Subcutaneous adipose tissue (tissue), 4 donors: ENCODE results near the gene AUTS2. TPM values are rescaled to one million over a fixed set of nuclear protein-coding genes. Genes with fewer than 3 reads are reported as not detected.

Source experiments
- total RNA-seq, 4 donors: library from RNA; depleted of rRNA; stranded (reverse); fragments of >200 nt; gene quantifications; one replicate each; pipeline ENCODE4 v1.1.0, GENCODE V29; 2016
- TF ChIP-seq, protein P1 (sequence below): fragments of 450-650 bp; IDR thresholded peaks from one replicate; pipeline ENCODE4 v1.5.1; 2016; ENCODE audit warnings: low read depth, mild to moderate bottlenecking, control low read depth, antibody characterized with exemption, moderate library complexity

The AUTS2 gene
- total RNA-seq, 4 donors from 2014 or later, result 22.4 to 46.9 (median 27.4) TPM

DNA sequence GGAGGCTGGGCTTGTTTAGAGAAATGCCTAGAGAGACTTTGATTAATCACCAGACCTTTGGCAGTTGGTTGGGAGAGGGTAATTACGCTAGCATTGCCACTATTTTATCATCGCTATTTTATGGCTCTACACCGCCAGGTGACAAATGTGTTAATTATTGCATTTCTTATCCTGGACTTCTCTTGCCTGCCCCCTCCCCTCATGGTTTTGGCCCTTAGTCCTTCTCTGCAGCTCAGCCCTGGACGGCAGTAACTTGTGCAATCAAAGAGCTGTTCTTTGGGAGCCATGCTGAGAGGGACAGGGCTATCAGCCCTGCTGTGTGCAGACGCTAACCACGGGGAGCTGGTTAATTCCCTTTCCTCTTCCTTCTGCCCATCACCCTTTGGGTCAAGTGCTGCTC is 585.0 kb downstream of the AUTS2 start:
- TF ChIP-seq, protein P1, sequence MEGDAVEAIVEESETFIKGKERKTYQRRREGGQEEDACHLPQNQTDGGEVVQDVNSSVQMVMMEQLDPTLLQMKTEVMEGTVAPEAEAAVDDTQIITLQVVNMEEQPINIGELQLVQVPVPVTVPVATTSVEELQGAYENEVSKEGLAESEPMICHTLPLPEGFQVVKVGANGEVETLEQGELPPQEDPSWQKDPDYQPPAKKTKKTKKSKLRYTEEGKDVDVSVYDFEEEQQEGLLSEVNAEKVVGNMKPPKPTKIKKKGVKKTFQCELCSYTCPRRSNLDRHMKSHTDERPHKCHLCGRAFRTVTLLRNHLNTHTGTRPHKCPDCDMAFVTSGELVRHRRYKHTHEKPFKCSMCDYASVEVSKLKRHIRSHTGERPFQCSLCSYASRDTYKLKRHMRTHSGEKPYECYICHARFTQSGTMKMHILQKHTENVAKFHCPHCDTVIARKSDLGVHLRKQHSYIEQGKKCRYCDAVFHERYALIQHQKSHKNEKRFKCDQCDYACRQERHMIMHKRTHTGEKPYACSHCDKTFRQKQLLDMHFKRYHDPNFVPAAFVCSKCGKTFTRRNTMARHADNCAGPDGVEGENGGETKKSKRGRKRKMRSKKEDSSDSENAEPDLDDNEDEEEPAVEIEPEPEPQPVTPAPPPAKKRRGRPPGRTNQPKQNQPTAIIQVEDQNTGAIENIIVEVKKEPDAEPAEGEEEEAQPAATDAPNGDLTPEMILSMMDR, result no peak

DNA sequence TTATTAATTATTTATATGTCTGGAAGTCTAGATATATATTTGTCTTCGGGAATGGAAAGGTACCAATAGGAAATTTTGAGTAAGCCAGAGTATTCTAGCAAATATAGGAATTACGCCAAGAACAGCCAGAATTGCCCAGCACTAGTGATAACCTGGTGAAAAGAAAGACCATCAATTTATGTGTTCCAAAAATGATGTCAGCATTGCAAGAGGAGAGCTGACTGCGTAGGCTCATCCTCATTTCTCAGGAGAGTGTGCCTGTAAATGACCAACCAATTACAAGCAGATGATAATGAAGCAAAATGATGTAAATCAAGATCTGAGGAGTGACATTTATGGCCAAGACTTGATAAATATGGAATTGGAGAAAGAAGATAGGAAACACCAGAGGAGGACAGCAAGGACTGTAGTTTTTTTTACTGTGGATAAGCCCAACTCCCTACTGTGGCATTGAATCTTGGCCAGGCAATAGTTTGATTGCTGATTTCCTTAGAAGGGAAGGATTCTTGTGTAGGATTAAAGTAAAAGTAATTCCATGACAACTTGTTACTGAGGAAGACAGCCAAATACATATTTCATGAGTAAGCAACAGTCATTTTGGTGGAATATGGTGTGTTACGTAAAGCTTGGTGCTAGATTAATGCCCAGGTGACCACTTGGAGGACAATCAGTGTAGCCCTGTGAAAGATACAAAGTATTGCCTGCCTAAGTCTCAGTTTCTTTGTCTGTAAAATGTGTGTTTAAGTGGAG is 590.8 kb downstream of the AUTS2 start:
- TF ChIP-seq, protein P1, result no peak

DNA sequence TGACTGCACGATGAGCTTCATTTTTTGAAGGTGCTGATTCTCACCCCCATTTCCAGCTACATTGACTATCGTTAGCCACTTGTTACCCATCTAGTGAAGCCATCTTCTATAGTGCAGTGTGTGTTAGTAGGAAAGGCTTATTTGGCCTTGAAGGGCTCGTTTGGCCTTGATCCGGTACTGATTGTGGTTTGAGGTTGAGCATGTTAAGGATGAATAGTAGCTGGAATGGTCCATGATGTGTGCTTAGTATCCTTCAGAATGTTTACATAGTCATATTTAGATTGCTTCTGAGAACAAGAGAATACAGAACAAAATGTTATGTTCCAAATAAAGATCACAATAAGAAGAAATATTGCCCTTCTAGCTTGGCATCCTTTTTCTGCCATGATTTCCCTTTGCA is 591.5 kb downstream of the AUTS2 start:
- TF ChIP-seq, protein P1, result no peak

DNA sequence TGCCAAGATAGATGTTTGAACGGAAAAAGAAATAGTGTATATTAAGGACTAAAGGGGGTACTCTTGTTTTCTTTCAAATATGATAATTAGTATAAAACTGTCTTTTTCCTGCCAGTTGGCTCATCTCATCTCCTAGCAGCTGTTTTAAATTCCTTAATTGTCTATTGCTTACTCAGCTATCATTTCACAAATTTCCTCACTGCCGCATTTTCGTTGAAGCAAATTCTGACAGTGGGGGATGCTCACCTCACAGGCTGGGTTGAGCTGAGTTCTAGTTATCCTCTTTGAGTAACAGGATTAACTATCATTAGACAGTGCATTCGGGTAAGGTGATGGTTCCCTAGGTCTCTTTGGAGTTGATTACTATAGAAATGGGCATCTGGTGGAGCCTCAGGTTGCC is 592.0 kb downstream of the AUTS2 start:
- TF ChIP-seq, protein P1, result no peak

- TF ChIP-seq, protein P1, result no peak
These were observed 595.2 kb downstream of the AUTS2 start for GRCh38 chr7:70193514-70193913.

- TF ChIP-seq, protein P1, result no peak
These were observed 610.2 kb downstream of the AUTS2 start for GRCh38 chr7:70208236-70209063.

DNA sequence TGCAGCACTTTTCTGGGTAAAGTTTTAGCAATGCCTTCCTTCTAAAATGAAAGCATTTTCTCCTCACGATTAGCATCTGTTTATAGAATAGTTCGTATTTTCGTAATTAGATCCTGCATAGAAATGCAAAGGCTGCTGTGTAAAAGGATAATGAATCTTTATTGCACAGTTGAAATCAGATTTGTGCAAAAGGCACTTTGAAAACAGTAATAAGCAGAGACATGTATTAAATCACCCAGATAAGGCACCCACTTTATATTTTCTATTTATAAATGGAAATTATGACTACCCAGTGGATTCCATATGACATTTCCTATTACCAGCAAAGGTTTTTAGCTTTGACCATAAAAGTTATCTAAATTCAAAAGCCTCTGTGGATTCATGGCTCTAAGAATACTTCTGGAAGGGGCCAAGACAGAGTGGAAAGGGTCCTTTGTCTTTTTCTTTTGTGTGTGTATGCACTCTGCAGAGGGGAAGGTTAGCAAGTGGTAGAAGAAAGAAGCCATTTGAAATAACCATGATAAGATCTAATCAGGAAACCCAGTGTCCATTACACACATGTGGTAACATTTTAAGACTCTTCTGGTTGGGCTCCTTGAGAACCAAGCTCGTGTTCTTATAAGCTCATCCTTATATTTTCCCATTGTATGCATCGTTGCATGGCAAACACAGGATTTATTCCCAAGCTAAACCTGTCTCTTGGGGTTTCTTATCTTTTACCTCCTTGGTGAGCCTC is 612.1 kb downstream of the AUTS2 start:
- TF ChIP-seq, protein P1, result no peak
